Measurements from ENCODE around the gene ZRANB1.
A peak's percentile ranks its signal among the peaks of the same experiment; 100 is the strongest.

ZRANB1 gene

DNA sequence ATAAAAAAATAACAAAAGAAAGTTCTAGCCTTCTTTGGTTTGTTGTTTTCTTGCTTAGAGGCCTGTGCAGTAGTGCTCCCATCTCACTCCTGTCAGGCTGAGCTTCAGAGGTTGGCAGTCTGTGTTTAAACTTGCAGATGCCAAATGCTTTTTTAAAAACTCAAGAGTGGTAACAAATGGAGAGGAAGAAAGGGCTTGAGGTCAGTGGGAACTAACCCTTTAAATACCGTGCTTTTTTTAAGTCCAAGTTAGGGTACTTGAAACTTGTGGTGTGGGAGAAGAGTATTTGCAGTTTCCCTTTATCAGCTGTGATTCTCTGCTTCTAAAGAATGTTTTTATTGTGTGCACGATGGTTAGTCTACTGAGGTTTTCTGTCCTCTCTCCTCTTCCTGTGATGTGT, 29.4 kb downstream of the ZRANB1 start:
- FAIRE-seq = peak; percentile 72
- TF ChIP-seq POLR2A (IDR thresholded peaks at IDR 0.05; ENCODE audit: low read depth, low read length) (no peak), PAX5 (IDR thresholded peaks at IDR 0.05; ENCODE audit: insufficient read depth, low read length, severe bottlenecking) (no peak)
- no peak for DNase-seq (ENCODE audit: insufficient read length, low spot score)

DNA sequence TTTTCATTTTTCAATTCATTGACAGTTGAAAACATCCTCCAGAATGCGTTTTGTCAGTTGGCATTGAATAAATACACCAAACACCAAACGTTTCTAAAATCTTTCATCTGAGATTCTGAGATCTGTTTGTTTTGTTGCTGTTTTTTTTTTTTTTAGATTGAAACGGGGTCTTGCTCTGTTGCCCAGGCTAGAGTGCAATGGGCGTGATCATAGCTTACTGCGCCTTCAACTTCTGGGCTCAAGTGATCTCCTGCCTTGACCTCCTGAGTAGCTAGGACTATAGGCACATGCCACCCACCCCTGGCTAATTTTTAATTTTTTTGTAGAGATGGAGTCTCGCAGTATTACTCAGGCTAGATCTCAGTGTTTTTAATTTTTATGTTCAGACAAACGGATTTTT, 30.7 kb downstream of the ZRANB1 start:
- no peak for FAIRE-seq
- no peak for DNase-seq (ENCODE audit: insufficient read length, low spot score)
- TF ChIP-seq POLR2A (IDR thresholded peaks at IDR 0.05; ENCODE audit: low read depth, low read length) (no peak), PAX5 (IDR thresholded peaks at IDR 0.05; ENCODE audit: insufficient read depth, low read length, severe bottlenecking) (no peak), POLR2AphosphoS5 (IDR thresholded peaks at IDR 0.05; ENCODE audit: low read depth, low read length) (no peak), TAF1 (IDR thresholded peaks at IDR 0.05; ENCODE audit: low read depth, low read length) (no peak), POU2F2 (IDR thresholded peaks at IDR 0.05; ENCODE audit: low read depth, low read length) (no peak), SPI1 (IDR thresholded peaks at IDR 0.05; ENCODE audit: low read depth, low read length) (no peak)

DNA sequence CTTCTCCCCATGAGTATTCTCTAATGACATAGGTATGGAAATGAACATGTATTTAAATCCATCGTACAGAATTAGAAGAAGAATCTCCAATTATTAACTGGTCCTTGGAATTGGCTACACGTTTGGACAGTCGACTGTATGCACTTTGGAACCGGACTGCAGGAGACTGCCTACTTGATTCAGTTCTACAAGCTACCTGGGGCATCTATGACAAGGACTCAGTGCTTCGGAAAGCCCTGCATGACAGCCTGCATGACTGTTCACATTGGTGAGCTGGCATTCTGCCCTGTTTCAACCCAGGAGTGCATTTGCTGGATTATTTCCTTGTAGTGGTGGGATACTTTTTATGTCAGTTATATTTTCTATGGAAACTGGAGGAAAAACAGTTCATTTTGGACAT, 32.2 kb downstream of the ZRANB1 start:
- no peak for FAIRE-seq
- DNase-seq (ENCODE audit: insufficient read length, low spot score) = no peak
- TF ChIP-seq SPI1 (IDR thresholded peaks at IDR 0.05; ENCODE audit: low read depth, low read length) (no peak), POLR2AphosphoS5 (IDR thresholded peaks at IDR 0.05; ENCODE audit: low read depth, low read length) (no peak)

DNA sequence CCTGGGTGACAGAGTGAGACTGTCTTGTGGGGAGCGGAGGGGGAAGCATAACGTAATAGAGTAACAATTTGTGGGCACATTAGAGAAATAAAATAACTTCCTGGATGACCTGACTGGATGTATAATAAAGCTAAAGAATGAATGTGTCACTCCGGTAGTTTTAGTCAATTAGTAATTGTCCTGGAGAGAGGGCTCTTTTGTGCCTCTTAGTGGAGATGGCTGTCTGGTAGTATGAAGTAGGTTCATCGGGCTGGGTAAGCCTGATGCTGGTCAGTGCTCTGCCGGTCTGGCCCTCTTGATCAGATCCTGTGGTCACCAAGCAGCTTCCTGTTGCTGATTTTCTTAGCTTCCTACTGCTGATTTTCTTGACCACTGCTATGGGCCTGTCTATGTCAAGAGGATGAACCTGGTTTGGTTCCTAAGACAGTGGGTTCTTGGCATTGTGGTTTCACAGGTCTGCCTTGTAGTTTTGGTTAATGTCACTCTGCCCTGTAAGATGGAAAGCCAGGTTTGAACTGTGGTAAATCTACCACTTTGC, 34.1 kb downstream of the ZRANB1 start:
- FAIRE-seq (no peak), DNase-seq (ENCODE audit: insufficient read length, low spot score) (no peak)
- no peak for TF ChIP-seq PAX5 (IDR thresholded peaks at IDR 0.05; ENCODE audit: insufficient read depth, low read length, severe bottlenecking)
- no peak for TF ChIP-seq POLR2A (IDR thresholded peaks at IDR 0.05; ENCODE audit: low read depth, low read length)
- no peak for TF ChIP-seq TAF1 (IDR thresholded peaks at IDR 0.05; ENCODE audit: low read depth, low read length)
- TF ChIP-seq POLR2AphosphoS5 (IDR thresholded peaks at IDR 0.05; ENCODE audit: low read depth, low read length) = no peak
- no peak for TF ChIP-seq POU2F2 (IDR thresholded peaks at IDR 0.05; ENCODE audit: low read depth, low read length)
- no peak for TF ChIP-seq SPI1 (IDR thresholded peaks at IDR 0.05; ENCODE audit: low read depth, low read length)

DNA sequence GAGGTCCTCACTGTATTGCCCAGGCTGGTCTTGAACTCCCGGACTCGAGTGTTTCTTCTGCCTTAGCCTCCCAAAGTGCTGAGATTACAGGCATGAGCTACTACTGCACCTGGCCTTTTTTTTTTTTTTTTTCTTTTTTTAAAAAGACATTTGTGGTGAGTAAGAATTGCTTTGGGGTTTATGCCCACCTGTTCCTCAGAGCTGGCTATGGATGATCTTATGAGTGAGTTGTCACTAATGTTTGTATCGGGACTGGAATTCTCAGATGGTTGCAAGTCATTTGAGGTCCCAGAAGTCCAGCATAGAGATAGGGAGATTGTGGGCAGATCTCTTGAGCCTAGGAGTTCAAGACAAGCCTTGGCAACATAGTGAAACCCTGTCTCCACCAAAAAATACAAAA, 35.2 kb downstream of the ZRANB1 start:
- TF ChIP-seq POLR2AphosphoS5 (IDR thresholded peaks at IDR 0.05; ENCODE audit: low read depth, low read length) (no peak), SPI1 (IDR thresholded peaks at IDR 0.05; ENCODE audit: low read depth, low read length) (no peak), PAX5 (IDR thresholded peaks at IDR 0.05; ENCODE audit: insufficient read depth, low read length, severe bottlenecking) (no peak), TAF1 (IDR thresholded peaks at IDR 0.05; ENCODE audit: low read depth, low read length) (no peak), POLR2A (IDR thresholded peaks at IDR 0.05; ENCODE audit: low read depth, low read length) (no peak), POU2F2 (IDR thresholded peaks at IDR 0.05; ENCODE audit: low read depth, low read length) (no peak)
- DNase-seq (ENCODE audit: insufficient read length, low spot score) (no peak), FAIRE-seq (no peak)

DNA sequence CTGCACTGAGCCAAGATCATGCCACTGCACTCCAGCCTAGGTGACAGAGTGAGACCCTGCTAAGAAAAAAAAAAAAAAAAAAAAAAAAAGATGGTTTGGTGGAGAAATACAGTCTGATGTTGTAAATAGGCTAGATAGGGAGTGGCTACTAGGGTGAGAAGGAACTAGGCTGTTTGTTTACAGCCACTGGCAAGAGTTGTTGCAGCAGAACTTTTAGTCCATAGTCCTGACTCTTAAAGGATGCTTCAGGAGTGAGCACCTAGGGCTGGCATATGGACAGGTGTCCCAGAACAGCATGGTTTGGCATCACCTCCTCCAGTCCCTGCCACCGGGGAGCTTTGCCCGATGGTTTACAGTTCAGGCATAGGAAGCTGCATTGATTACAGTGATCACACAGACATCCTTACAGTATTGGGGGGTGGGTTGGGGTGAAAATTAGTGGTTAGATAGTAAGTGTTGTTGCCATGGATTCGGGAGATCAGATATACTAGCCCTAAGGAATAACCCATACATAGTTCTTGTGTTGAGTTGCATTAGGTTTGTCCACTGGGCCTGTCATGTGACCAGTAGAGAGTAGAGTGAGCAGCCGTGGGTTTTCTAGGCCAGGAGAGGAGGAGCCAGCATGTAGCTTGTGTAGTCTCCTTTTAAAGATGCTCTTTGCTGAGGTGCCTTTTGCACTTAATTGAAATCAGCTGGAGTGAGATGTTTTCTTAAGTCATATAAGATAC, 35.9 kb downstream of the ZRANB1 start:
- DNase-seq (ENCODE audit: insufficient read length, low spot score) (no peak), FAIRE-seq (peak; percentile 35)
- no peak for TF ChIP-seq TAF1 (IDR thresholded peaks at IDR 0.05; ENCODE audit: low read depth, low read length)
- TF ChIP-seq POLR2AphosphoS5 (IDR thresholded peaks at IDR 0.05; ENCODE audit: low read depth, low read length) = no peak
- no peak for TF ChIP-seq PAX5 (IDR thresholded peaks at IDR 0.05; ENCODE audit: insufficient read depth, low read length, severe bottlenecking)
- TF ChIP-seq POLR2A (IDR thresholded peaks at IDR 0.05; ENCODE audit: low read depth, low read length) = no peak

DNA sequence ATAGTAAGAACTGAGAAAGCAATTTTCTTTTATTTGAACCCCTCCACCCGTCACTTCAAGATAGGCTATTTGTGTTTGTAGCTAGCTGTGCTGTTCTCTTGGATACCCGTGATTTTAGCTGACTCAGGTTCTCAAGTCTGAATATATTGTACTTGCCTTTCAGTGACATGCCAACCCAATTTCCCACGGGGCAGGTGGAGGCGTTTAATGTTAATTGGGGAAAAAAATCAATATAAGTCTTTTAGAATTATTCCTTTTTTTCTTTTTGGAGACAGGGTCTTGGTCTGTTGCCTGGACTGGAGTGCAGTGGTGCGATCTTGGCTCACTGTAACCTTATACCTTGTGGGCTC, 36.4 kb downstream of the ZRANB1 start:
- TF ChIP-seq SPI1 (IDR thresholded peaks at IDR 0.05; ENCODE audit: low read depth, low read length) (no peak), TAF1 (IDR thresholded peaks at IDR 0.05; ENCODE audit: low read depth, low read length) (no peak), POU2F2 (IDR thresholded peaks at IDR 0.05; ENCODE audit: low read depth, low read length) (no peak), POLR2A (IDR thresholded peaks at IDR 0.05; ENCODE audit: low read depth, low read length) (no peak), PAX5 (IDR thresholded peaks at IDR 0.05; ENCODE audit: insufficient read depth, low read length, severe bottlenecking) (no peak), POLR2AphosphoS5 (IDR thresholded peaks at IDR 0.05; ENCODE audit: low read depth, low read length) (no peak)
- FAIRE-seq (no peak), DNase-seq (ENCODE audit: insufficient read length, low spot score) (no peak)

DNA sequence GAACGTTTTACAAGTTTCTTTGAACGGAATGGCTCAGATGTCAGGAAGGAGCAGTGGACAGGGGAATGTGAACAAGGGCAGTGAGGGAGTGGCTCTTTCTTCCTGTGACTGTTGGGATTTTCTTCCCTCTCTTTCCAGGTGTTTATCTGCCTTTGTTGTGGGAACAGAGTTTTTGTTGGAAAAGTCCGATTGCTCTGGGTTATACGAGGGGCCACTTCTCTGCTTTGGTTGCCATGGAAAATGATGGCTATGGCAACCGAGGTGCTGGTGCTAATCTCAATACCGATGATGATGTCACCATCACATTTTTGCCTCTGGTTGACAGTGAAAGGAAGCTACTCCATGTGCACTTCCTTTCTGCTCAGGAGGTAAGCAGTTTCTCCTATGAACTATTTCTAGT, 41.4 kb downstream of the ZRANB1 start:
- peak; percentile 71 for FAIRE-seq
- no peak for TF ChIP-seq PAX5 (IDR thresholded peaks at IDR 0.05; ENCODE audit: insufficient read depth, low read length, severe bottlenecking)
- TF ChIP-seq POLR2AphosphoS5 (IDR thresholded peaks at IDR 0.05; ENCODE audit: low read depth, low read length) = no peak
- no peak for TF ChIP-seq POU2F2 (IDR thresholded peaks at IDR 0.05; ENCODE audit: low read depth, low read length)
- no peak for TF ChIP-seq POLR2A (IDR thresholded peaks at IDR 0.05; ENCODE audit: low read depth, low read length)
- TF ChIP-seq SPI1 (IDR thresholded peaks at IDR 0.05; ENCODE audit: low read depth, low read length) = no peak
- no peak for TF ChIP-seq TAF1 (IDR thresholded peaks at IDR 0.05; ENCODE audit: low read depth, low read length)
- no peak for DNase-seq (ENCODE audit: insufficient read length, low spot score)

DNA sequence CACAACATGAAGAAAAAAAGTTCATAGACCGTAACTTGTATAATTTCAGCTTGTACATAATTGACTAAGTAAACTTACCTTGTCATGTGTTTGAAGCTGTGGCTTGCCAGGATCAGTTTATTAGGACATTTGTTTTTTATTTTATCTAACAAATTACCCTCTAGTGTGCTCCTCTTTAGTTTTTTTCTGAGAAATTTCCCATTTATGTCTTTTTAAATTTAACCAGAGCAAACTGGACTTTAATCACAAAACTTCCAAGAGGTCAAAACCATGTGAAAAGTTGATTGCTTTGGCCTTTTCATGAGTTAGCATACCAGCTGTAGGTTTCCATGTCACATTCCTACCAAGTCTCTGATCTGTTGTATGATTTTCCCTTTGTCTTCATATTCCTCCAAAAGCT, 42.5 kb downstream of the ZRANB1 start:
- no peak for TF ChIP-seq POLR2A (IDR thresholded peaks at IDR 0.05; ENCODE audit: low read depth, low read length)
- no peak for TF ChIP-seq PAX5 (IDR thresholded peaks at IDR 0.05; ENCODE audit: insufficient read depth, low read length, severe bottlenecking)
- TF ChIP-seq TAF1 (IDR thresholded peaks at IDR 0.05; ENCODE audit: low read depth, low read length) = no peak
- no peak for TF ChIP-seq SPI1 (IDR thresholded peaks at IDR 0.05; ENCODE audit: low read depth, low read length)
- TF ChIP-seq POU2F2 (IDR thresholded peaks at IDR 0.05; ENCODE audit: low read depth, low read length) = no peak
- TF ChIP-seq POLR2AphosphoS5 (IDR thresholded peaks at IDR 0.05; ENCODE audit: low read depth, low read length) = no peak
- FAIRE-seq (no peak), DNase-seq (ENCODE audit: insufficient read length, low spot score) (no peak)

DNA sequence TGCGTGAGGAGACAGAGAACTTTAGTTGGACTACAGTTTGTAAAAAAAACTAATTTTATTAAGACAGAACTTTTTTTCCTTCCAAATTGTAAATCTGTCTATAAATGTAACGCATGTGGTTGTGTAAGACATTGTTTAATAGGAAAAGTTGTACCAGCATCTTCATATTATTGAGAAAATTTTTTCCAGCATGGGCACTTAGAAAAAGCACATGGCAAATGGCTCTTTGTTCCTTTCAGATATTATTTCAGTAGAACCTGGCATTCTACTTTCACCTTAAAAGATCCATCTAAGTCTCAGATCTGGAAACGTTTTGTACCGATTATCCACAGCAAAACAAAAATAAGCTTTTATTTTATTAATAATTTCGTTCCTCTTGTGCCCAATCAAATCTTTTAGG, 43.2 kb downstream of the ZRANB1 start:
- no peak for TF ChIP-seq SPI1 (IDR thresholded peaks at IDR 0.05; ENCODE audit: low read depth, low read length)
- no peak for TF ChIP-seq POLR2A (IDR thresholded peaks at IDR 0.05; ENCODE audit: low read depth, low read length)
- no peak for TF ChIP-seq POU2F2 (IDR thresholded peaks at IDR 0.05; ENCODE audit: low read depth, low read length)
- TF ChIP-seq PAX5 (IDR thresholded peaks at IDR 0.05; ENCODE audit: insufficient read depth, low read length, severe bottlenecking) = no peak
- TF ChIP-seq POLR2AphosphoS5 (IDR thresholded peaks at IDR 0.05; ENCODE audit: low read depth, low read length) = no peak
- no peak for TF ChIP-seq TAF1 (IDR thresholded peaks at IDR 0.05; ENCODE audit: low read depth, low read length)
- no peak for FAIRE-seq
- no peak for DNase-seq (ENCODE audit: insufficient read length, low spot score)
